Ishikawa (cell line): ENCODE results near the gene ASIC3.

ENCODE experiments used
- CEBPB ChIP-seq: IDR thresholded peaks from 2 replicates; pipeline ENCODE4 v1.6.1; 2012
- CREB1 ChIP-seq: IDR thresholded peaks from 2 replicates; pipeline ENCODE4 v1.6.1; 2012; ENCODE audit warnings: low read depth
- EGR1 ChIP-seq: IDR thresholded peaks from 2 replicates; pipeline ENCODE4 v1.6.1; 2012
- EP300 ChIP-seq: IDR thresholded peaks from 2 replicates; pipeline ENCODE4 v1.6.1; 2012; ENCODE audit warnings: borderline replicate concordance
- FOXM1 ChIP-seq: IDR thresholded peaks from 2 replicates; pipeline ENCODE4 v1.6.1; 2012; ENCODE audit warnings: low read depth, borderline replicate concordance
- NFIC ChIP-seq: IDR thresholded peaks from 2 replicates; pipeline ENCODE4 v1.6.1; 2012
- RAD21 ChIP-seq: IDR thresholded peaks from 2 replicates; pipeline ENCODE4 v1.6.1; 2012; ENCODE audit warnings: low read depth
- TAF1 ChIP-seq: IDR thresholded peaks from 2 replicates; pipeline ENCODE4 v1.6.1; 2012; ENCODE audit warnings: low read depth, mild to moderate bottlenecking
- TCF12 ChIP-seq: IDR thresholded peaks from 2 replicates; pipeline ENCODE4 v1.6.1; 2012; ENCODE audit warnings: low read depth
- TEAD4 ChIP-seq: IDR thresholded peaks from 2 replicates; pipeline ENCODE4 v1.6.1; 2012
- YY1 ChIP-seq: IDR thresholded peaks from 2 replicates; pipeline ENCODE4 v1.6.1; 2012; ENCODE audit warnings: low read depth
- ZBTB7A ChIP-seq: IDR thresholded peaks from 2 replicates; pipeline ENCODE4 v1.6.1; 2012; ENCODE audit warnings: low read depth
- TF ChIP-seq, protein P1 (sequence below): IDR thresholded peaks from 2 replicates; pipeline ENCODE4 v1.6.1; 2012
- TF ChIP-seq, protein P2 (sequence below): IDR thresholded peaks from 2 replicates; pipeline ENCODE4 v1.6.1; 2012; ENCODE audit warnings: low read depth, mild to moderate bottlenecking
- TF ChIP-seq, protein P3 (sequence below): IDR thresholded peaks from 2 replicates; pipeline ENCODE4 v1.6.1; 2012

Gene ASIC3

DNA sequence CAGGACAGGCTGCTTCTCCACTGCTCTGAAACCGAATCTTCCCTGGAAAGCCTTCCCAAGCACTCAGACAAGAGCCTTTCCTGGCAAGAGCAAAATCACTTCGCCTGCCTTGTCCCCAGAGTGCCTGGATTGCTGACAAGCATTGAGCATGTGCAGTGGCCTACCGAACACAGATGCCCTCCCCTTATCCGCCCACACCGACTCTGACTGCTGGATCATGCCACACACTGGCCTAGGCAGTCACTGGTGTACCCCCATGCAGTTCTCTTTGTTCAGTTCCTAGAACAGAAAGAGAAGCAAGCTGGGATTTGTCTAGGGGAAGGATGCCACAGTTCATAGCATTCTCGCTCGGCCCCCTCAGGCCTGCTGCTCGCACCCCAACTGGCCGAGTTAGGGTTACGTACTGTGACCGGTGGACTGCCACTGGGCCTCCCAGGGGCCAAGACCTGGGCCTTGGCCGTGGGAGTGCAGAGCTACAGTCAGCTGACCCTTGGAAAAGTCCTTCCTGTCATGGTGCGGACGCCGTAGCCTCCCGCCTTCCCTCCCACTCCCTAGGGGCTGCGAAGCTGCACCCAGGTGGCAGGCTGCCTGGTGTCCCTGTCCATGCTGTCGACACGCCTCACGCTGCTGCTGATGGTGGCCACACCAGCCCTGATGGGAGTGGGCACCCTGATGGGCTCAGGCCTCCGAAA lies 13.2 kb upstream of the ASIC3 start:
- TF ChIP-seq, protein P1, sequence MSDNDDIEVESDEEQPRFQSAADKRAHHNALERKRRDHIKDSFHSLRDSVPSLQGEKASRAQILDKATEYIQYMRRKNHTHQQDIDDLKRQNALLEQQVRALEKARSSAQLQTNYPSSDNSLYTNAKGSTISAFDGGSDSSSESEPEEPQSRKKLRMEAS = no peak
- TF ChIP-seq EGR1 (no peak), RAD21 (no peak), TAF1 (no peak), FOXM1 (no peak), CREB1 (no peak), TEAD4 (no peak), TCF12 (no peak), YY1 (no peak), EP300 (no peak), NFIC (no peak), ZBTB7A (no peak), CEBPB (no peak)
- TF ChIP-seq, protein P2, sequence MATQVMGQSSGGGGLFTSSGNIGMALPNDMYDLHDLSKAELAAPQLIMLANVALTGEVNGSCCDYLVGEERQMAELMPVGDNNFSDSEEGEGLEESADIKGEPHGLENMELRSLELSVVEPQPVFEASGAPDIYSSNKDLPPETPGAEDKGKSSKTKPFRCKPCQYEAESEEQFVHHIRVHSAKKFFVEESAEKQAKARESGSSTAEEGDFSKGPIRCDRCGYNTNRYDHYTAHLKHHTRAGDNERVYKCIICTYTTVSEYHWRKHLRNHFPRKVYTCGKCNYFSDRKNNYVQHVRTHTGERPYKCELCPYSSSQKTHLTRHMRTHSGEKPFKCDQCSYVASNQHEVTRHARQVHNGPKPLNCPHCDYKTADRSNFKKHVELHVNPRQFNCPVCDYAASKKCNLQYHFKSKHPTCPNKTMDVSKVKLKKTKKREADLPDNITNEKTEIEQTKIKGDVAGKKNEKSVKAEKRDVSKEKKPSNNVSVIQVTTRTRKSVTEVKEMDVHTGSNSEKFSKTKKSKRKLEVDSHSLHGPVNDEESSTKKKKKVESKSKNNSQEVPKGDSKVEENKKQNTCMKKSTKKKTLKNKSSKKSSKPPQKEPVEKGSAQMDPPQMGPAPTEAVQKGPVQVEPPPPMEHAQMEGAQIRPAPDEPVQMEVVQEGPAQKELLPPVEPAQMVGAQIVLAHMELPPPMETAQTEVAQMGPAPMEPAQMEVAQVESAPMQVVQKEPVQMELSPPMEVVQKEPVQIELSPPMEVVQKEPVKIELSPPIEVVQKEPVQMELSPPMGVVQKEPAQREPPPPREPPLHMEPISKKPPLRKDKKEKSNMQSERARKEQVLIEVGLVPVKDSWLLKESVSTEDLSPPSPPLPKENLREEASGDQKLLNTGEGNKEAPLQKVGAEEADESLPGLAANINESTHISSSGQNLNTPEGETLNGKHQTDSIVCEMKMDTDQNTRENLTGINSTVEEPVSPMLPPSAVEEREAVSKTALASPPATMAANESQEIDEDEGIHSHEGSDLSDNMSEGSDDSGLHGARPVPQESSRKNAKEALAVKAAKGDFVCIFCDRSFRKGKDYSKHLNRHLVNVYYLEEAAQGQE = no peak
- TF ChIP-seq, protein P3, sequence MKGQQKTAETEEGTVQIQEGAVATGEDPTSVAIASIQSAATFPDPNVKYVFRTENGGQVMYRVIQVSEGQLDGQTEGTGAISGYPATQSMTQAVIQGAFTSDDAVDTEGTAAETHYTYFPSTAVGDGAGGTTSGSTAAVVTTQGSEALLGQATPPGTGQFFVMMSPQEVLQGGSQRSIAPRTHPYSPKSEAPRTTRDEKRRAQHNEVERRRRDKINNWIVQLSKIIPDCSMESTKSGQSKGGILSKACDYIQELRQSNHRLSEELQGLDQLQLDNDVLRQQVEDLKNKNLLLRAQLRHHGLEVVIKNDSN = no peak

DNA sequence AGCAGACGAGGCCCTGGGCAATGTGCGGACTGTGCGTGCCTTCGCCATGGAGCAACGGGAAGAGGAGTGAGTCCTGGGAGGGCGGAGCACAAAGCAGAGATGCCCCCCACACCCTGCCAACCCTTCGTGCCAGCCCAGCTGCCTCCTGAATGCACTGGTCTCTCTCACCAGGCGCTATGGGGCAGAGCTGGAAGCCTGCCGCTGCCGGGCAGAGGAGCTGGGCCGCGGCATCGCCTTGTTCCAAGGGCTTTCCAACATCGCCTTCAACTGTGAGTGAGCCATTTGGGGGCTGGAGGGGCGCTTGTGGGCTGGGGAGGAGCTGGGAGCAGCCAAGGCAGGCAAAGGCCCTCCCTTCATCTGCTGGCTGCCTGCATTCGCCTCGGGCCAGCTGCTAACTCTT lies 12.4 kb upstream of the ASIC3 start:
- TF ChIP-seq CEBPB (no peak), YY1 (no peak), NFIC (no peak), EGR1 (no peak), TAF1 (no peak)
- TF ChIP-seq, protein P2 = no peak
- TF ChIP-seq, protein P3 = no peak

DNA sequence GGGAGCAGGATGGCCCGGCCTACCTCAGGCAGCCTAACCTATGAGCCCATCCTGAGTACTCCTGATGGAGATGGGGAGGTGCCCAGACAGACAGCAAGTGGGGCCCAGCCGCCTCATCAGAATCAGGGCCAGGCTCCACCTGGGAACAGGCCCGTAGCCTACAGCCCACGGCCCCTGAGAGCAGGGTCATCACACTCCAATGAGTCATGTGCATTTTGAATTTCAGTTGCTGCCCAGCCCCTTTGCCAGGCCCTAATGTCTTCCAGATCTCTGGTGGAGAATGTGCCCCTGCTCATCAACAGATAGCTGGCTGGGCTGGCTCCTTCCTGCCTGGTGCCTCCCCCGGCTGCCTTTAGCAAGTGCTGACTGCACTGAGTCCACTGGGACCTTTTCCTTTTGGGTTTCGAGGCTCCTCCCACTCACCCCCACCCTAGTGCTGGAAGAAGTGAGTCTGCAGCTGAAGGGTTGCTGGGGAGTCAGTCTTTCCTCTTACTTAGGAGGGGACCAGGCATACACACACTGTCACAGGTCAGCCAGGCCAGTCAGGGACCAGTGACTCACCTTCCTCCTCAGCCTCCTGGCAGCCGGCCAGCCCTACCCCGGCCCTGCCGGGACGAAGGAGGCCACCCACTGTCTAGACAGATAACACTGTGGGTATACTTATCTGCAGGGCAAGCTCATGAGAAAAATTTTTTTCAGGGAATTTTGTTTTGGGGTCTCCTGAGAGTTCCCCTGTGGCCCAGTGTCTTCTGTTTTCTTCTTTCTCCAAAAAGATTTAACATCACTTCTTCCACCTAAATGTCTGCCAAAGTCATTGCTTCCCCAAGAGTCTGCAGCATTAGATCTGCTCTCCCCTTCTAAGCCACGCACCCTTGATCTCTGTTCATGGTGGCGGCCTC lies 9.1 kb upstream of the ASIC3 start:
- TF ChIP-seq EGR1 = no peak
- peak; percentile 80 for TF ChIP-seq NFIC

DNA sequence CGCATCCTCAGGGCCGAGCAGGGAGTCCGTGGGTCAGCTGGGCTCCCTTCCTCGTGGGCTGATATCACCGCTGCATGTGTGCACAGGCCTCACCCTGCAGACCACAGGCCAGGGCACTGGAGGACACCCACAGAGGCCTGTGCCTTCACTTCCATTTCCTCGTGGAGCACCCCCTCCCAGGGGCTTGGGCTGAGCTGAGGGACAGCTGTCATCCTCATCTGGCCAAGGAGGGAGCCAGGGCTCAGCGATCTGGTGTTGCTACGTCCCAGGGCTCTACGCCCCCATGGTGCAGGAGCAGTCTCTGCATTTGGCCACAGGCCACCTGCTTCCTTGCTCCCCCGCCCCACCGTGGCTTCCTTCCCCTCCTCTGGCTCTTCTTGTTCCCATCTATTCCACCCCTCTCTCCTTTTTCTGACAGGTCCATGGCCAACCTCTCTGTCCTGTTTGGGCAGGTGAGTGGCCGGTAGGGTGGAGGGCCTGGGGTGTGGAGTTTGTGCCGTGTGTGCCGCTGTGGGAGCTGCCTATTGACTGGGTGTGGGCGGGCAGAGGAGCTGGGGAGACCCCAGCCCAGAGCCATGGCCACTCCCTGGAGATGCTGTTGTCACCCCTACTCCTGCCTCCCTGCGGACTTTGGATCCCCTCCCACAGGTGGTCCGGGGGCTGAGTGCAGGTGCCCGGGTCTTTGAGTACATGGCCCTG lies 8.3 kb upstream of the ASIC3 start:
- no peak for TF ChIP-seq YY1
- TF ChIP-seq, protein P1 = no peak
- no peak for TF ChIP-seq TCF12
- no peak for TF ChIP-seq RAD21
- TF ChIP-seq CREB1 = no peak
- TF ChIP-seq NFIC = no peak
- TF ChIP-seq, protein P2 = no peak
- no peak for TF ChIP-seq EP300
- no peak for TF ChIP-seq EGR1
- no peak for TF ChIP-seq TAF1
- TF ChIP-seq FOXM1 = no peak
- TF ChIP-seq, protein P3 = no peak
- TF ChIP-seq TEAD4 = no peak
- no peak for TF ChIP-seq CEBPB
- no peak for TF ChIP-seq ZBTB7A
